Liver (tissue), 3 donors: ENCODE measurements around the gene RSRC2.
A peak's percentile ranks its signal among the peaks of the same experiment; 100 is the strongest.

ENCODE experiments used
- GABPA ChIP-seq, 2 donors: IDR thresholded peaks in 1 of 2; conservative IDR thresholded peaks in 1 of 2; 2 replicates each; pipeline ENCODE4 v1.6.1; 2016; ENCODE audit warnings: antibody characterized with exemption in 2 of 2, mild to moderate bottlenecking in 1 of 2, moderate library complexity in 1 of 2
- HNF4A ChIP-seq, 2 donors: conservative IDR thresholded peaks; 2 replicates each; pipeline ENCODE4 v1.6.1; 2016; ENCODE audit warnings: antibody characterized with exemption in 2 of 2, mild to moderate bottlenecking in 2 of 2
- HNF4G ChIP-seq: IDR thresholded peaks from 2 replicates; pipeline ENCODE4 v1.6.1; 2016; ENCODE audit warnings: antibody characterized with exemption
- SP1 ChIP-seq: IDR thresholded peaks from 2 replicates; pipeline ENCODE4 v1.6.1; 2018; ENCODE audit warnings: antibody characterized with exemption, mild to moderate bottlenecking
- TAF1 ChIP-seq: conservative IDR thresholded peaks from 2 replicates; pipeline ENCODE4 v1.6.1; 2016; ENCODE audit warnings: antibody characterized with exemption, mild to moderate bottlenecking
- YY1 ChIP-seq: IDR thresholded peaks from 2 replicates; pipeline ENCODE4 v1.6.1; 2016; ENCODE audit warnings: antibody characterized with exemption, mild to moderate bottlenecking
- TF ChIP-seq, protein P1 (sequence below): fragments of 150-350 bp; IDR thresholded peaks from 2 replicates; pipeline ENCODE4 v1.5.1; 2017; ENCODE audit warnings: improper control_type of control experiment, low read depth, low read length; ENCODE audit not compliant: missing input control
- TF ChIP-seq, protein P2 (sequence below): IDR thresholded peaks from 2 replicates; pipeline ENCODE4 v1.6.1; 2016; ENCODE audit warnings: antibody characterized with exemption, mild to moderate bottlenecking
- TF ChIP-seq, protein P3 (sequence below): IDR thresholded peaks from 2 replicates; pipeline ENCODE4 v1.6.1; 2016; ENCODE audit warnings: antibody characterized with exemption
- donor health status: healthy.
- donor health status: healthy.

DNA sequence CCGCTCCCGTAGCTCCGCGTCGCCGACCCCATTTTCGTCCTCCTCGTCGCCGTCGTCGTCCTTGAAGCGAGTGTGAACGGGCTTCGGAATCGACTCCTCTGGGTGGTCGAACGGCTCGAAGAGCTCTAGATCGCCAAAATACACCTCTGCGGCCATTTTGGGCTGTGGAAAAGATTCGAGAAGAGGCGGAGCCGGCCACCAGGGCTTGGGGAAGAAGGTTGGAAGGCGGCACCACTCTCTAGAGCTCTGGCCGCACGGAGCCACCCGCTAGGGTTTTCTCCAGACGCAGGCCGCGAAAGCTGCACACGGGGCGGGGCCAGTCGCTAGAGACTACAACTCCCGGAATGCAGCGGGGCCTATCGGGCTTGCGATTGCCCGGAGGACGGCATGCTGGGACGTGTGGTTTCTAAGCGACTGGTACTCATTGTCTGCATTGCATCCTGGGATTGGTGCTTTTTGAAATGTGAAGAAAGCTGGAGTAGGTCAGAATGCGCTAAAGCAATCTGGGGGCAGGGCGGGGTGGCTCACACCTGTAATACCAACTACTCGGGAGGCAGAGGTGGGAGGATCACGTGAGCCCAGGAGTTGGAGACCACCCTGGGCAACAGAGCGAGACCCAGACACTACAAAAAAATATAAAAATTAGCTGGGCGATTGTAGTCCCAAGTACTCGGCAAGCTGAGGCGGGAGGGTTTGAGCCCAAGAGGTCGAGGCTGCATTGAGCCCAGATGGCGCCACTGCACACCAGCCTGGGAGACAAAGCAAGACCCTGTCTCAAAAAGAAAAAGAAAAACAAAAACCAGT is 25.8 kb downstream of the RSRC2 start, which contains the start of gene ZCCHC8:
- TF ChIP-seq, protein P1, sequence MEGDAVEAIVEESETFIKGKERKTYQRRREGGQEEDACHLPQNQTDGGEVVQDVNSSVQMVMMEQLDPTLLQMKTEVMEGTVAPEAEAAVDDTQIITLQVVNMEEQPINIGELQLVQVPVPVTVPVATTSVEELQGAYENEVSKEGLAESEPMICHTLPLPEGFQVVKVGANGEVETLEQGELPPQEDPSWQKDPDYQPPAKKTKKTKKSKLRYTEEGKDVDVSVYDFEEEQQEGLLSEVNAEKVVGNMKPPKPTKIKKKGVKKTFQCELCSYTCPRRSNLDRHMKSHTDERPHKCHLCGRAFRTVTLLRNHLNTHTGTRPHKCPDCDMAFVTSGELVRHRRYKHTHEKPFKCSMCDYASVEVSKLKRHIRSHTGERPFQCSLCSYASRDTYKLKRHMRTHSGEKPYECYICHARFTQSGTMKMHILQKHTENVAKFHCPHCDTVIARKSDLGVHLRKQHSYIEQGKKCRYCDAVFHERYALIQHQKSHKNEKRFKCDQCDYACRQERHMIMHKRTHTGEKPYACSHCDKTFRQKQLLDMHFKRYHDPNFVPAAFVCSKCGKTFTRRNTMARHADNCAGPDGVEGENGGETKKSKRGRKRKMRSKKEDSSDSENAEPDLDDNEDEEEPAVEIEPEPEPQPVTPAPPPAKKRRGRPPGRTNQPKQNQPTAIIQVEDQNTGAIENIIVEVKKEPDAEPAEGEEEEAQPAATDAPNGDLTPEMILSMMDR, result no peak
- TF ChIP-seq GABPA (IDR thresholded peaks at IDR 0.05 in 1 of 2, conservative IDR thresholded peaks at IDR 0.05 in 1 of 2), result peak in 1 of 2 donors; percentile 83
- TF ChIP-seq SP1, result peak; percentile 71
- TF ChIP-seq, protein P2, sequence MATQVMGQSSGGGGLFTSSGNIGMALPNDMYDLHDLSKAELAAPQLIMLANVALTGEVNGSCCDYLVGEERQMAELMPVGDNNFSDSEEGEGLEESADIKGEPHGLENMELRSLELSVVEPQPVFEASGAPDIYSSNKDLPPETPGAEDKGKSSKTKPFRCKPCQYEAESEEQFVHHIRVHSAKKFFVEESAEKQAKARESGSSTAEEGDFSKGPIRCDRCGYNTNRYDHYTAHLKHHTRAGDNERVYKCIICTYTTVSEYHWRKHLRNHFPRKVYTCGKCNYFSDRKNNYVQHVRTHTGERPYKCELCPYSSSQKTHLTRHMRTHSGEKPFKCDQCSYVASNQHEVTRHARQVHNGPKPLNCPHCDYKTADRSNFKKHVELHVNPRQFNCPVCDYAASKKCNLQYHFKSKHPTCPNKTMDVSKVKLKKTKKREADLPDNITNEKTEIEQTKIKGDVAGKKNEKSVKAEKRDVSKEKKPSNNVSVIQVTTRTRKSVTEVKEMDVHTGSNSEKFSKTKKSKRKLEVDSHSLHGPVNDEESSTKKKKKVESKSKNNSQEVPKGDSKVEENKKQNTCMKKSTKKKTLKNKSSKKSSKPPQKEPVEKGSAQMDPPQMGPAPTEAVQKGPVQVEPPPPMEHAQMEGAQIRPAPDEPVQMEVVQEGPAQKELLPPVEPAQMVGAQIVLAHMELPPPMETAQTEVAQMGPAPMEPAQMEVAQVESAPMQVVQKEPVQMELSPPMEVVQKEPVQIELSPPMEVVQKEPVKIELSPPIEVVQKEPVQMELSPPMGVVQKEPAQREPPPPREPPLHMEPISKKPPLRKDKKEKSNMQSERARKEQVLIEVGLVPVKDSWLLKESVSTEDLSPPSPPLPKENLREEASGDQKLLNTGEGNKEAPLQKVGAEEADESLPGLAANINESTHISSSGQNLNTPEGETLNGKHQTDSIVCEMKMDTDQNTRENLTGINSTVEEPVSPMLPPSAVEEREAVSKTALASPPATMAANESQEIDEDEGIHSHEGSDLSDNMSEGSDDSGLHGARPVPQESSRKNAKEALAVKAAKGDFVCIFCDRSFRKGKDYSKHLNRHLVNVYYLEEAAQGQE, result peak; percentile 83
- TF ChIP-seq YY1, result peak; percentile 98
- peak; percentile 12 for TF ChIP-seq HNF4G
- TF ChIP-seq, protein P3, sequence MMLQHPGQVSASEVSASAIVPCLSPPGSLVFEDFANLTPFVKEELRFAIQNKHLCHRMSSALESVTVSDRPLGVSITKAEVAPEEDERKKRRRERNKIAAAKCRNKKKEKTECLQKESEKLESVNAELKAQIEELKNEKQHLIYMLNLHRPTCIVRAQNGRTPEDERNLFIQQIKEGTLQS, result peak; percentile 46
- TF ChIP-seq HNF4A (conservative IDR thresholded peaks at IDR 0.05), result peak in 1 of 2 donors; percentile 31
- peak; percentile 95 for TF ChIP-seq TAF1
